SK-N-SH (cell line): Measurements from ENCODE around the gene CLDN14. TPM values are rescaled to one million over a fixed set of nuclear protein-coding genes. Genes with fewer than 3 reads are reported as not detected.

Experiments used
- CTCF ChIA-PET: fragments of 300-600, 350-600 bp; formaldehyde crosslinking; extraction: SDS; loops from one replicate; lab custom pipeline; 2021; lab: Yijun Ruan, JAX
- POLR2A ChIA-PET: fragments of 350-600 bp; sonication (Branson Sonifier 250); formaldehyde crosslinking; extraction: SDS; loops from one replicate; lab custom pipeline; 2020; ENCODE audit warnings: antibody characterized with exemption, inconsistent platforms; lab: Yijun Ruan, JAX
- DNase-seq: peaks from one replicate; pipeline ENCODE4 v3.0.0; 2012
- H2AFZ ChIP-seq: fragments of 200-600 bp; sonication (generic); 2 replicates; pipeline ENCODE4 v1.8.1; 2016; ENCODE audit warnings: antibody characterized with exemption, mild to moderate bottlenecking, low read depth
- H3F3A ChIP-seq: fragments of 200-600 bp; sonication (generic); replicated peaks from 2 replicates; pipeline ENCODE3; 2016; ENCODE audit warnings: antibody characterized with exemption, mild to moderate bottlenecking; ENCODE audit not compliant: insufficient read depth
- H3K27ac ChIP-seq, 2 experiments: fragments of 200-500 bp in 1 of 2; fragments of 200-600 bp in 1 of 2; sonication (Bioruptor generic) in 1 of 2; sonication (generic), shearing (Covaris generic) in 1 of 2; 2 replicates each; pipeline versions ENCODE4 v1.5.1 to v1.6.1; 2014 to 2016; ENCODE audit warnings: low read depth in 2 of 2, inconsistent platforms in 1 of 2, low read length in 1 of 2, mild to moderate bottlenecking in 1 of 2, mixed read lengths in 1 of 2
- H3K27me3 ChIP-seq: fragments of 200-600 bp; sonication (generic), shearing (Covaris generic); 2 replicates; pipeline ENCODE4 v1.6.1; 2016; ENCODE audit warnings: mixed run types; ENCODE audit not compliant: insufficient read depth
- H3K36me3 ChIP-seq, 2 experiments: fragments of 200-500 bp in 1 of 2; fragments of 200-600 bp in 1 of 2; sonication (Bioruptor generic) in 1 of 2; sonication (generic) in 1 of 2; replicated peaks in 1 of 2; 2 replicates each; pipeline versions ENCODE3 to v1.5.1; 2014 to 2016; ENCODE audit warnings: low read length in 1 of 2, mild to moderate bottlenecking in 1 of 2; ENCODE audit not compliant: insufficient read depth in 2 of 2, control insufficient read depth in 1 of 2
- H3K4me1 ChIP-seq, 2 experiments: fragments of 200-500 bp in 1 of 2; fragments of 200-600 bp in 1 of 2; sonication (Bioruptor generic) in 1 of 2; sonication (generic), shearing (Covaris generic) in 1 of 2; 2 replicates each; pipeline versions ENCODE4 v1.5.1 to v1.6.1; 2014 to 2016; ENCODE audit warnings: low read depth in 1 of 2, low read length in 1 of 2, mixed run types in 1 of 2; ENCODE audit not compliant: insufficient read depth in 2 of 2, control insufficient read depth in 1 of 2
- H3K4me2 ChIP-seq: fragments of 200-600 bp; sonication (generic), shearing (Covaris generic); 2 replicates; pipeline ENCODE4 v1.6.1; 2017; ENCODE audit warnings: mixed run types
- H3K4me3 ChIP-seq, 2 experiments: fragments of 200-500 bp in 1 of 2; fragments of 200-600 bp in 1 of 2; sonication (Bioruptor generic) in 1 of 2; sonication (generic), shearing (Covaris generic) in 1 of 2; 2 replicates each; pipeline versions ENCODE4 v1.5.1 to v1.8.1; 2014 to 2016; ENCODE audit warnings: low read depth in 2 of 2, inconsistent platforms in 1 of 2, low read length in 1 of 2, mild to moderate bottlenecking in 1 of 2, mixed read lengths in 1 of 2, moderate library complexity in 1 of 2
- H3K79me2 ChIP-seq: fragments of 200-600 bp; sonication (generic); 2 replicates; pipeline ENCODE4 v1.8.1; 2017; ENCODE audit warnings: mild to moderate bottlenecking; ENCODE audit not compliant: insufficient read depth
- H3K9ac ChIP-seq: fragments of 200-600 bp; sonication (generic); 2 replicates; pipeline ENCODE4 v1.6.1; 2017; ENCODE audit warnings: mixed run types
- H3K9me2 ChIP-seq: fragments of 200-600 bp; sonication (generic); 2 replicates; pipeline ENCODE4 v1.6.1; 2017; ENCODE audit warnings: mixed run types
- H3K9me3 ChIP-seq: fragments of 200-600 bp; sonication (generic); 2 replicates; pipeline ENCODE4 v1.6.1; 2017; ENCODE audit warnings: mixed run types, mild to moderate bottlenecking, moderate library complexity
- H4K20me1 ChIP-seq: fragments of 200-600 bp; sonication (generic); 2 replicates; pipeline ENCODE4 v1.6.1; 2017; ENCODE audit warnings: mild to moderate bottlenecking, mixed run types; ENCODE audit not compliant: insufficient read depth
- ELF1 ChIP-seq: IDR thresholded peaks from 2 replicates; pipeline ENCODE4 v1.4.0; 2012
- EP300 ChIP-seq, 2 experiments: IDR thresholded peaks; 2 replicates each; pipeline versions ENCODE4 v1.4.0 to v1.6.1; 2012; ENCODE audit warnings: borderline replicate concordance in 1 of 2, low read depth in 1 of 2, low read length in 1 of 2
- EZH2phosphoT487 ChIP-seq: fragments of 200-600 bp; sonication (generic); IDR thresholded peaks from 2 replicates; pipeline ENCODE4 v1.6.1; 2017; ENCODE audit warnings: low read depth, mixed run types, mild to moderate bottlenecking, antibody characterized with exemption, moderate library complexity, borderline replicate concordance
- FOXJ3 ChIP-seq: sonication (generic); formaldehyde crosslinking; IDR thresholded peaks from 2 replicates; pipeline ENCODE4 v1.5.1; 2020; ENCODE audit warnings: mild to moderate bottlenecking, missing genetic modification reagents
- GATA2 ChIP-seq: sonication (generic); formaldehyde crosslinking; IDR thresholded peaks from 2 replicates; pipeline ENCODE4 v1.5.0; 2020; ENCODE audit warnings: mild to moderate bottlenecking, missing genetic modification reagents
- MAX ChIP-seq: IDR thresholded peaks from 2 replicates; pipeline ENCODE4 v1.4.0; 2012; ENCODE audit warnings: low read depth
- MXI1 ChIP-seq: IDR thresholded peaks from 2 replicates; pipeline ENCODE4 v1.6.1; 2012; ENCODE audit warnings: mild to moderate bottlenecking, low read depth, low read length, improper control_type of control experiment
- NRF1 ChIP-seq: IDR thresholded peaks from 2 replicates; pipeline ENCODE4 v1.6.1; 2012; ENCODE audit warnings: low read depth, mild to moderate bottlenecking, low read length
- POLR2AphosphoS5 ChIP-seq: IDR thresholded peaks from 2 replicates; pipeline ENCODE4 v1.6.1; 2012; ENCODE audit warnings: low read depth, low read length
- RAD21 ChIP-seq: IDR thresholded peaks from 2 replicates; pipeline ENCODE4 v1.6.1; 2012; ENCODE audit warnings: mild to moderate bottlenecking, low read length
- RCOR1 ChIP-seq: fragments of 150-350 bp; IDR thresholded peaks from 2 replicates; pipeline ENCODE4 v1.6.1; 2017; ENCODE audit warnings: antibody characterized with exemption, low read length
- RFX5 ChIP-seq: IDR thresholded peaks from 2 replicates; pipeline ENCODE4 v1.6.1; 2012; ENCODE audit warnings: mild to moderate bottlenecking, improper control_type of control experiment, low read length
- RXRA ChIP-seq: IDR thresholded peaks from 2 replicates; pipeline ENCODE4 v1.4.0; 2012; ENCODE audit warnings: low read depth, mild to moderate bottlenecking, borderline replicate concordance
- TCF12 ChIP-seq: IDR thresholded peaks from 2 replicates; pipeline ENCODE4 v1.4.0; 2012
- YY1 ChIP-seq: IDR thresholded peaks from 2 replicates; pipeline ENCODE4 v1.4.0; 2012; ENCODE audit warnings: low read depth, mild to moderate bottlenecking
- WGBS: methylation state at CpG from one replicate; pipeline ENCODE4 v1.1.6; 2017; ENCODE audit warnings: low lambda C conversion rate; 5-methylcytosine and 5-hydroxymethylcytosine counted together
- polyA plus RNA-seq, 3 experiments: library from polyadenylated mRNA; depleted of rRNA; stranded (reverse); fragments of >200 nt; gene quantifications; 2 replicates each; pipeline ENCODE4 v1.2.3, GENCODE V29; 2012
- TF ChIP-seq, protein P1 (sequence below): fragments of 200-600 bp; sonication (generic); IDR thresholded peaks from 2 replicates; pipeline ENCODE4 v1.6.1; 2017; ENCODE audit warnings: antibody characterized with exemption, mild to moderate bottlenecking, moderate library complexity
- TF ChIP-seq, protein P2 (sequence below): fragments of 150-350 bp; IDR thresholded peaks from 2 replicates; pipeline ENCODE4 v1.6.1; 2016; ENCODE audit warnings: mild to moderate bottlenecking, low read depth, low read length

CLDN14 gene
- polyA plus RNA-seq, 1 of the 3 experiments (the other 2 are of a cell fraction): not detected

DNA sequence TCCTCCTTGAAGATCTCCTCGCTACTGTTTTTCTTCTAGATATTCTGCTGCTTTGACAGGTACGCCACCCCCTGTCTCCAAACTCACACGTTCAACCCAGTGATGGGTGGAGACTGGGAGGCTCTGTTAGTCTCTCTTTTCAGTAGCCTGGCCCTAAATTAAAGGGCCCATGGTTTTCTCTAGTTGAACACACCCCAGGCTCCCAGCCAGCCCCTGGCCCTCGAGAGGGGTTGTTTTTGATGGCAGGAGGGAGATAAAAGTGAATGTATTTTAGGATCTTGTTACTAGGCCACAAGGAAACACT, 21.6 kb upstream of the CLDN14 start:
- Histone ChIP-seq H3F3A (no peaks in the 10 kb centered on the region), H3K9ac (no peak overlapping the region), H2AFZ (no peak overlapping the region), H3K79me2 (no peaks in the 10 kb centered on the region), H3K4me2 (no peak overlapping the region), H3K4me3 (no peak overlapping the region), H3K36me3 (no peaks in the 10 kb centered on the region), H3K27me3 (no peaks in the 10 kb centered on the region), H3K9me2 (no peaks in the 10 kb centered on the region), H3K4me1 (no peaks in the 10 kb centered on the region), H4K20me1 (no peaks in the 10 kb centered on the region), H3K27ac (no peak overlapping the region), H3K9me3 (no peaks in the 10 kb centered on the region)
- 59% methylated on average over 4 of the region's 4 CpGs for WGBS
- no peak for TF ChIP-seq POLR2AphosphoS5
- TF ChIP-seq RXRA: no peak
- TF ChIP-seq YY1: no peak
- TF ChIP-seq EP300 (IDR thresholded peaks at IDR 0.05; ENCODE audit: borderline replicate concordance in 1 of 2, low read depth in 1 of 2, low read length in 1 of 2): no peak
- no peak for TF ChIP-seq EZH2phosphoT487
- TF ChIP-seq RFX5: no peak
- DNase-seq: no peak
- POLR2A ChIA-PET: no interaction called here
- CTCF ChIA-PET: no interaction called here

- DNase-seq: no peak
- Histone ChIP-seq H3K36me3 (no peaks in the 10 kb centered on the region), H3K79me2 (no peaks in the 10 kb centered on the region), H3K9me3 (no peaks in the 10 kb centered on the region)
- no peak for TF ChIP-seq EZH2phosphoT487
- TF ChIP-seq MAX: no peak
- no peak for TF ChIP-seq TCF12
- TF ChIP-seq POLR2AphosphoS5: no peak
- TF ChIP-seq, all 33 proteins: peak for 0
- Histone ChIP-seq H2AFZ (no peak overlapping the region), H3K4me2 (no peak overlapping the region), H3K4me1 (no peaks in the 10 kb centered on the region), H3K4me3 (no peak overlapping the region), H3F3A (no peaks in the 10 kb centered on the region), H3K27me3 (no peaks in the 10 kb centered on the region), H3K27ac (no peak overlapping the region), H3K9ac (no peak overlapping the region), H4K20me1 (no peaks in the 10 kb centered on the region), H3K9me2 (no peaks in the 10 kb centered on the region)
- POLR2A ChIA-PET: no interaction called here
- WGBS: 77% methylated on average over 17 of the region's 25 CpGs
- CTCF ChIA-PET: interaction anchor here (1.3 kb wide), 1 partner anchor 131 kb away, joined by 4 read pairs; no protein-coding TSS in a partner anchor
These were observed 19.9 kb upstream of the CLDN14 start for GRCh38 chr21:36499578-36500471.

DNA sequence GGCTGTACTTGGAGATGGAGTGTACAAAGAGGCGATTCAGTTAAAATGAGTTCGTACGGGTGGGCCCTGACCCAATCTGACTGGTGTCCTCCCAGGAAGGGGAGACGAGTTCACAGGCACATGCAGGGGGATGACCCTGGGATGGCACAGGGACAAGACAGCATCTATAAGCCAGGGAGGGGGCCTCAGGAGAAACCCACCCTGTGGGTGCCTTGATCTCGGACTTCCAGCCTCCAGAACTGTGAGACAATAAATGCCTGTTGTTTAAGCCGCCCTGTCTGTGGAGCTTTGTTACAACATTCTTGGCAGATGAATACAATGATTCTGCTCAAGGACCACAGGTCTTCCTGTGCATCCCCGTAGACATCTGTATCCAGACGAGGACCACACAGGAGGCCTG, 14.6 kb upstream of the CLDN14 start:
- WGBS: 65% methylated on average over 7 of the region's 8 CpGs
- H3K9me2 ChIP-seq: no peaks in the 10 kb centered on the region
- H3K27me3 ChIP-seq: no peaks in the 10 kb centered on the region
- H3F3A ChIP-seq: no peaks in the 10 kb centered on the region
- H4K20me1 ChIP-seq: no peaks in the 10 kb centered on the region
- H3K9me3 ChIP-seq: no peaks in the 10 kb centered on the region
- H3K9ac ChIP-seq: no peak overlapping the region
- no peak for TF ChIP-seq FOXJ3 (CRISPR knock-in tag)
- TF ChIP-seq RXRA: no peak
- no peak for TF ChIP-seq NRF1
- no peak for TF ChIP-seq MXI1
- TF ChIP-seq EP300 (IDR thresholded peaks at IDR 0.05; ENCODE audit: borderline replicate concordance in 1 of 2, low read depth in 1 of 2, low read length in 1 of 2): no peak
- no peak for TF ChIP-seq MAX
- TF ChIP-seq, protein P1, sequence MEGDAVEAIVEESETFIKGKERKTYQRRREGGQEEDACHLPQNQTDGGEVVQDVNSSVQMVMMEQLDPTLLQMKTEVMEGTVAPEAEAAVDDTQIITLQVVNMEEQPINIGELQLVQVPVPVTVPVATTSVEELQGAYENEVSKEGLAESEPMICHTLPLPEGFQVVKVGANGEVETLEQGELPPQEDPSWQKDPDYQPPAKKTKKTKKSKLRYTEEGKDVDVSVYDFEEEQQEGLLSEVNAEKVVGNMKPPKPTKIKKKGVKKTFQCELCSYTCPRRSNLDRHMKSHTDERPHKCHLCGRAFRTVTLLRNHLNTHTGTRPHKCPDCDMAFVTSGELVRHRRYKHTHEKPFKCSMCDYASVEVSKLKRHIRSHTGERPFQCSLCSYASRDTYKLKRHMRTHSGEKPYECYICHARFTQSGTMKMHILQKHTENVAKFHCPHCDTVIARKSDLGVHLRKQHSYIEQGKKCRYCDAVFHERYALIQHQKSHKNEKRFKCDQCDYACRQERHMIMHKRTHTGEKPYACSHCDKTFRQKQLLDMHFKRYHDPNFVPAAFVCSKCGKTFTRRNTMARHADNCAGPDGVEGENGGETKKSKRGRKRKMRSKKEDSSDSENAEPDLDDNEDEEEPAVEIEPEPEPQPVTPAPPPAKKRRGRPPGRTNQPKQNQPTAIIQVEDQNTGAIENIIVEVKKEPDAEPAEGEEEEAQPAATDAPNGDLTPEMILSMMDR: no peak
- no peak for TF ChIP-seq GATA2
- no peak for TF ChIP-seq POLR2AphosphoS5
- TF ChIP-seq RAD21: no peak
- no peak for TF ChIP-seq RCOR1
- TF ChIP-seq YY1: no peak
- TF ChIP-seq, protein P2, sequence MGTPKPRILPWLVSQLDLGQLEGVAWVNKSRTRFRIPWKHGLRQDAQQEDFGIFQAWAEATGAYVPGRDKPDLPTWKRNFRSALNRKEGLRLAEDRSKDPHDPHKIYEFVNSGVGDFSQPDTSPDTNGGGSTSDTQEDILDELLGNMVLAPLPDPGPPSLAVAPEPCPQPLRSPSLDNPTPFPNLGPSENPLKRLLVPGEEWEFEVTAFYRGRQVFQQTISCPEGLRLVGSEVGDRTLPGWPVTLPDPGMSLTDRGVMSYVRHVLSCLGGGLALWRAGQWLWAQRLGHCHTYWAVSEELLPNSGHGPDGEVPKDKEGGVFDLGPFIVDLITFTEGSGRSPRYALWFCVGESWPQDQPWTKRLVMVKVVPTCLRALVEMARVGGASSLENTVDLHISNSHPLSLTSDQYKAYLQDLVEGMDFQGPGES: no peak
- no peak for TF ChIP-seq ELF1
- no peak overlapping the region for H2AFZ ChIP-seq
- H3K36me3 ChIP-seq: no peaks in the 10 kb centered on the region
- no peaks in the 10 kb centered on the region; a peak in 1 of 4 replicates for H3K4me1 ChIP-seq
- no peak overlapping the region for H3K4me3 ChIP-seq
- H3K27ac ChIP-seq: no peak overlapping the region
- no peak for DNase-seq
- POLR2A ChIA-PET: no interaction called here
- no peak overlapping the region for H3K4me2 ChIP-seq
- no peaks in the 10 kb centered on the region for H3K79me2 ChIP-seq
- CTCF ChIA-PET: interaction anchor here (1.0 kb wide), 1 partner anchor 9 kb away, joined by 3 read pairs; no protein-coding TSS in a partner anchor
